GM15510 (cell line): Measurements from ENCODE around the gene KLK5.

ENCODE experiments used
- POLR2A ChIP-seq: IDR thresholded peaks from 3 replicates; pipeline ENCODE4 v1.6.1; 2011; ENCODE audit warnings: borderline replicate concordance; ENCODE audit not compliant: insufficient read length; ENCODE audit errors: extremely low read depth

KLK5 gene

GRCh38 chr19:50952910-50953309 lies at the start of gene KLK5:
Gene KLK5, minus strand, starts transcription at chr19:50953038. Its CDS starts 381 bp downstream, at chr19:50952657.
- TF ChIP-seq POLR2A = no peak

GRCh38 chr19:51002089-51002532 lies 49.3 kb upstream of the KLK5 start:
- TF ChIP-seq POLR2A = no peak

GRCh38 chr19:51001515-51001914 lies 48.7 kb upstream of the KLK5 start, which contains the start of gene KLK8:
Gene KLK8, minus strand, starts transcription at chr19:51001604. Its CDS starts 437 bp downstream, at chr19:51001167.
- no peak for TF ChIP-seq POLR2A

GRCh38 chr19:51000981-51001380 lies 48.1 kb upstream of the KLK5 start:
- TF ChIP-seq POLR2A = no peak

- TF ChIP-seq POLR2A = no peak
Measured at GRCh38 chr19:51000426-51000825, 47.6 kb upstream of the KLK5 start.

GRCh38 chr19:50998686-50999085 lies 45.8 kb upstream of the KLK5 start:
- no peak for TF ChIP-seq POLR2A

- no peak for TF ChIP-seq POLR2A
Measured at GRCh38 chr19:50998061-50998460, 45.2 kb upstream of the KLK5 start.

GRCh38 chr19:50994129-50994528 lies 41.3 kb upstream of the KLK5 start:
- no peak for TF ChIP-seq POLR2A

- TF ChIP-seq POLR2A = no peak
Measured at GRCh38 chr19:50992666-50993035, 39.8 kb upstream of the KLK5 start.

- TF ChIP-seq POLR2A = no peak
Measured at GRCh38 chr19:50983625-50984292, 30.9 kb upstream of the KLK5 start, which contains the start of gene KLK7. Gene KLK7, minus strand, starts transcription at chr19:50983917. Its CDS starts 1,518 bp downstream, at chr19:50982399.

- TF ChIP-seq POLR2A = no peak
Measured at GRCh38 chr19:50982186-50982585, 29.3 kb upstream of the KLK5 start.

- TF ChIP-seq POLR2A = no peak
Measured at GRCh38 chr19:50981587-50982146, 28.8 kb upstream of the KLK5 start.

GRCh38 chr19:50980208-50980607 lies 27.4 kb upstream of the KLK5 start:
- no peak for TF ChIP-seq POLR2A

- no peak for TF ChIP-seq POLR2A
Measured at GRCh38 chr19:50979758-50980157, 26.9 kb upstream of the KLK5 start.

GRCh38 chr19:50978772-50979390 lies 26.0 kb upstream of the KLK5 start:
- TF ChIP-seq POLR2A = no peak

- no peak for TF ChIP-seq POLR2A
Measured at GRCh38 chr19:50977626-50978025, 24.8 kb upstream of the KLK5 start.
